Fibroblast of pulmonary artery (primary cell): Measurements from ENCODE around the gene PLAAT2.
A peak's percentile ranks its signal among the peaks of the same experiment; 100 is the strongest.
"Not testable (repeated sequence)": the region's sequence is repeated elsewhere in the genome, so short reads cannot be mapped to it uniquely, and the experiment has no call there.

Experiments used
- DNase-seq: peaks from one replicate; pipeline ENCODE4 v3.0.0-alpha.2; 2010; ENCODE audit warnings: low read depth
- H3K4me3 ChIP-seq: replicated peaks from 2 replicates; pipeline ENCODE4 v1.5.1; 2011; ENCODE audit warnings: low read depth, mild to moderate bottlenecking, control low read depth, low read length, moderate library complexity
- CTCF ChIP-seq: IDR thresholded peaks from 2 replicates; pipeline ENCODE4 v1.5.1; 2011; ENCODE audit warnings: mild to moderate bottlenecking, control low read depth, low read length, inconsistent platforms; ENCODE audit errors: missing control alignments

PLAAT2 gene

GRCh38 chr11:63608353-63609345, 45.5 kb upstream of the PLAAT2 start:
- H3K4me3 ChIP-seq = no peak overlapping the region
- peak; percentile 61 for DNase-seq
- no peak for TF ChIP-seq CTCF

GRCh38 chr11:63603180-63603518, 40.0 kb upstream of the PLAAT2 start:
- TF ChIP-seq CTCF = no peak
- H3K4me3 ChIP-seq = no peak overlapping the region
- DNase-seq = peak; percentile 82

- peak; percentile 63 for DNase-seq
- H3K4me3 ChIP-seq = not testable (repeated sequence)
Observed at GRCh38 chr11:63602290-63603179, 39.4 kb upstream of the PLAAT2 start.

- DNase-seq = peak; percentile 42
- H3K4me3 ChIP-seq = no peak overlapping the region
- TF ChIP-seq CTCF = no peak
Observed at GRCh38 chr11:63599211-63600122, 36.3 kb upstream of the PLAAT2 start.

GRCh38 chr11:63598556-63598955, 35.4 kb upstream of the PLAAT2 start:
- H3K4me3 ChIP-seq = no peak overlapping the region
- TF ChIP-seq CTCF = no peak

GRCh38 chr11:63595296-63595695, 32.1 kb upstream of the PLAAT2 start:
- TF ChIP-seq CTCF = no peak
- no peak overlapping the region for H3K4me3 ChIP-seq
- DNase-seq = no peak

More at GRCh38 chr11:63598556-63598955, 35.4 kb upstream of the PLAAT2 start:
- no peak for DNase-seq
